SK-N-SH treated with all-trans-retinoic acid at 6 μM for 48 hours (cell line): ENCODE measurements around the gene GALM.

Source experiments
- ARNTL ChIP-seq: fragments of 450-650 bp; formaldehyde crosslinking; IDR thresholded peaks from 2 replicates; pipeline ENCODE4 v1.5.0; 2020; ENCODE audit warnings: low read depth, mild to moderate bottlenecking, moderate library complexity, borderline replicate concordance
- BACH2 ChIP-seq: fragments of 250-450 bp; sonication (Bioruptor Pico); IDR thresholded peaks from 2 replicates; pipeline ENCODE4 v1.9.0; 2021; ENCODE audit warnings: mild to moderate bottlenecking, borderline replicate concordance
- CREB5 ChIP-seq: fragments of 250-450 bp; sonication (Bioruptor Pico); IDR thresholded peaks from 2 replicates; pipeline ENCODE4 v1.5.1; 2020; ENCODE audit warnings: low read depth, mild to moderate bottlenecking, moderate library complexity
- GLIS3 ChIP-seq: fragments of 250-450 bp; sonication (Bioruptor Pico); IDR thresholded peaks from 2 replicates; pipeline ENCODE4 v1.5.0; 2020; ENCODE audit warnings: mild to moderate bottlenecking, moderate library complexity
- PPARA ChIP-seq: fragments of 250-450 bp; sonication (Bioruptor Pico); IDR thresholded peaks from 2 replicates; pipeline ENCODE4 v1.5.0; 2020; ENCODE audit warnings: mild to moderate bottlenecking, borderline replicate concordance
- ZC3H10 ChIP-seq: fragments of 250-450 bp; sonication (Bioruptor Pico); IDR thresholded peaks from 2 replicates; pipeline ENCODE4 v1.5.1; 2021; ENCODE audit warnings: mild to moderate bottlenecking, moderate library complexity
- ZFP3 ChIP-seq: fragments of 250-450 bp; sonication (Bioruptor Pico); IDR thresholded peaks from 2 replicates; pipeline ENCODE4 v1.5.0; 2020; ENCODE audit warnings: mild to moderate bottlenecking, moderate library complexity
- ZFP30 ChIP-seq: fragments of 450-650 bp; formaldehyde crosslinking; IDR thresholded peaks from 2 replicates; pipeline ENCODE4 v1.5.0; 2022; ENCODE audit warnings: mild to moderate bottlenecking, moderate library complexity
- ZNF70 ChIP-seq: fragments of 450-650 bp; formaldehyde crosslinking; IDR thresholded peaks from 2 replicates; pipeline ENCODE4 v1.5.0; 2020; ENCODE audit warnings: mild to moderate bottlenecking, moderate library complexity

- TF ChIP-seq PPARA (CRISPR knock-in tag) (no peak), ZFP30 (CRISPR knock-in tag) (no peak), GLIS3 (CRISPR knock-in tag) (no peak), CREB5 (CRISPR knock-in tag) (no peak), ZFP3 (no peak), ZNF70 (CRISPR knock-in tag) (no peak), BACH2 (CRISPR knock-in tag) (no peak), ARNTL (CRISPR knock-in tag) (no peak), ZC3H10 (CRISPR knock-in tag) (no peak)
Observed at GRCh38 chr2:38733300-38733971, 67.5 kb downstream of the GALM start.
